LNCaP clone FGC (cell line): ENCODE results near the gene LRRC23.

Source experiments
- DNase-seq: peaks from one replicate; pipeline ENCODE4 v3.0.0-alpha.2; 2011; ENCODE audit warnings: low read depth
- H3K4me3 ChIP-seq: 2 replicates; pipeline ENCODE4 v1.5.1; 2011; ENCODE audit warnings: mild to moderate bottlenecking, low read depth, low read length, control low read depth
- TF ChIP-seq, protein P1 (sequence below): IDR thresholded peaks from 2 replicates; pipeline ENCODE4 v1.5.1; 2012; ENCODE audit warnings: mild to moderate bottlenecking; ENCODE audit not compliant: control insufficient read depth, insufficient read depth; ENCODE audit errors: extremely low read depth

The LRRC23 gene

GRCh38 chr12:6937481-6938352, 33.1 kb downstream of the LRRC23 start:
- TF ChIP-seq, protein P1, sequence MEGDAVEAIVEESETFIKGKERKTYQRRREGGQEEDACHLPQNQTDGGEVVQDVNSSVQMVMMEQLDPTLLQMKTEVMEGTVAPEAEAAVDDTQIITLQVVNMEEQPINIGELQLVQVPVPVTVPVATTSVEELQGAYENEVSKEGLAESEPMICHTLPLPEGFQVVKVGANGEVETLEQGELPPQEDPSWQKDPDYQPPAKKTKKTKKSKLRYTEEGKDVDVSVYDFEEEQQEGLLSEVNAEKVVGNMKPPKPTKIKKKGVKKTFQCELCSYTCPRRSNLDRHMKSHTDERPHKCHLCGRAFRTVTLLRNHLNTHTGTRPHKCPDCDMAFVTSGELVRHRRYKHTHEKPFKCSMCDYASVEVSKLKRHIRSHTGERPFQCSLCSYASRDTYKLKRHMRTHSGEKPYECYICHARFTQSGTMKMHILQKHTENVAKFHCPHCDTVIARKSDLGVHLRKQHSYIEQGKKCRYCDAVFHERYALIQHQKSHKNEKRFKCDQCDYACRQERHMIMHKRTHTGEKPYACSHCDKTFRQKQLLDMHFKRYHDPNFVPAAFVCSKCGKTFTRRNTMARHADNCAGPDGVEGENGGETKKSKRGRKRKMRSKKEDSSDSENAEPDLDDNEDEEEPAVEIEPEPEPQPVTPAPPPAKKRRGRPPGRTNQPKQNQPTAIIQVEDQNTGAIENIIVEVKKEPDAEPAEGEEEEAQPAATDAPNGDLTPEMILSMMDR, result peak; percentile 97
- peak; percentile 87 for DNase-seq
- H3K4me3 ChIP-seq, result peak overlapping the region; percentile 60

DNA sequence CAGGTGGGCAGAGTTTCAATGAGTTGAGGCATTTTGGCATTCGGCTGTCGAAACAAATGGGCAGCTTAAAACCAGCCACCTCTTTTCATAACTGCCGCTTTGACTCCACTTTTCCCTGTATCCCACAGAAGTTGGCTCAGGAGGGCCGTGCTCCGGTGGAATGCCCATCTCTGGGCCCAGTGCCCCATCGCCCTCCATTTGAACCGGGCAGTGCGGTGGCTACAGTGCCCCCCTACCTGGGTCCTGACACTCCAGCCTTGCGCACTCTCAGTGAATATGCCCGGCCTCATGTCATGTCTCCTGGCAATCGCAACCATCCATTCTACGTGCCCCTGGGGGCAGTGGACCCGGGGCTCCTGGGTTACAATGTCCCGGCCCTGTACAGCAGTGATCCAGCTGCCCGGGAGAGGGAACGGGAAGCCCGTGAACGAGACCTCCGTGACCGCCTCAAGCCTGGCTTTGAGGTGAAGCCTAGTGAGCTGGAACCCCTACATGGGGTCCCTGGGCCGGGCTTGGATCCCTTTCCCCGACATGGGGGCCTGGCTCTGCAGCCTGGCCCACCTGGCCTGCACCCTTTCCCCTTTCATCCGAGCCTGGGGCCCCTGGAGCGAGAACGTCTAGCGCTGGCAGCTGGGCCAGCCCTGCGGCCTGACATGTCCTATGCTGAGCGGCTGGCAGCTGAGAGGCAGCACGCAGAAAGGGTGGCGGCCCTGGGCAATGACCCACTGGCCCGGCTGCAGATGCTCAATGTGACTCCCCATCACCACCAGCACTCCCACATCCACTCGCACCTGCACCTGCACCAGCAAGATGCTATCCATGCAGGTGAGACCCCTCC, 34.0 kb downstream of the LRRC23 start:
- TF ChIP-seq, protein P1, result no peak
- no peak for DNase-seq
- peak overlapping the region; percentile 60 for H3K4me3 ChIP-seq

DNA sequence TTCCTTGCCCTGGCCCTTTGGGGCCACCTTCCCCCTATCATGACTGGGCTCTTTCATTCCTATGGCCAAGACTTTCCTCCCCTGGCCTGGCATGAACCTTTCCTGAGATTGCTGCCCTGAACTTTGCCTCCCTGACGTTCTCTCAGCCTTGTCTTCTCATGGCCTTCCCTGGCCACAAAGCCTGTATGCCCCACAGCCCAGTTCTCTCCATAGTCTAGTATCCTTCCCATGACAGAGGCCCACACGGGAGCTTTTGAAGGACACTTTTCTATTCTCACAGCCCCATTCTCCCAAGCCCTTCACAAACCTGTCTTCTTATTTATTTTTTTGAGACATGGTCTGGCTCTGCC, 34.5 kb downstream of the LRRC23 start:
- DNase-seq, result no peak
- no peak overlapping the region for H3K4me3 ChIP-seq
- TF ChIP-seq, protein P1, result no peak

GRCh38 chr12:6941267-6941666, 36.6 kb downstream of the LRRC23 start:
- no peak overlapping the region for H3K4me3 ChIP-seq
- no peak for DNase-seq
- TF ChIP-seq, protein P1, result no peak

GRCh38 chr12:6941782-6942181, 37.2 kb downstream of the LRRC23 start:
- no peak for DNase-seq
- TF ChIP-seq, protein P1, result no peak
- H3K4me3 ChIP-seq, result no peak overlapping the region

GRCh38 chr12:6942331-6942665, 37.7 kb downstream of the LRRC23 start:
- TF ChIP-seq, protein P1, result no peak
- no peak for DNase-seq
- H3K4me3 ChIP-seq, result no peak overlapping the region
